SH-SY5Y (cell line): ENCODE data around the gene PAPPA2.

Source experiments
- GATA2 ChIP-seq: IDR thresholded peaks from 2 replicates; pipeline ENCODE4 v1.6.1; 2011; ENCODE audit warnings: mild to moderate bottlenecking, low read depth, low read length
- GATA3 ChIP-seq: IDR thresholded peaks from 2 replicates; pipeline ENCODE4 v1.6.1; 2011; ENCODE audit warnings: low read depth, mild to moderate bottlenecking, low read length, moderate library complexity

GRCh38 chr1:176542352-176542751 lies 79.4 kb downstream of the PAPPA2 start:
- TF ChIP-seq GATA3, result no peak
- no peak for TF ChIP-seq GATA2
